Vagina (tissue), 2 donors: ENCODE data around the gene SPAG16. TPM values are rescaled to one million over a fixed set of nuclear protein-coding genes. Genes with fewer than 3 reads are reported as not detected.

Experiments
- DNase-seq, 2 donors: peaks; one replicate each; pipeline ENCODE4 v3.0.0-alpha.2; 2017; ENCODE audit errors: extremely low spot score in 2 of 2
- H3K27ac ChIP-seq: fragments of 200-600 bp; sonication (generic); one replicate; pipeline ENCODE4 v1.5.1; 2019
- H3K27me3 ChIP-seq: fragments of 200-600 bp; sonication (generic); one replicate; pipeline ENCODE4 v1.5.1; 2019
- H3K36me3 ChIP-seq, 2 donors: fragments of 200-600 bp; sonication (generic); one replicate each; pipeline ENCODE4 v1.5.1; 2017 to 2019
- H3K4me1 ChIP-seq: fragments of 200-600 bp; sonication (generic); one replicate; pipeline ENCODE4 v1.5.1; 2019
- H3K4me3 ChIP-seq, 2 donors: fragments of 200-600 bp; sonication (generic); 1 replicate in 1 of 2; 2 replicates in 1 of 2; pipeline ENCODE4 v1.5.1; 2016 to 2019
- H3K9me3 ChIP-seq: fragments of 200-600 bp; sonication (generic); one replicate; pipeline ENCODE4 v1.5.1; 2019
- CTCF ChIP-seq, 3 experiments: fragments of 450-650 bp in 2 of 3; fragments of 200-600 bp in 1 of 3; sonication (generic) in 1 of 3; IDR thresholded peaks; one replicate each; pipeline ENCODE4 v1.5.1; 2017 to 2019; ENCODE audit warnings: antibody characterized with exemption in 3 of 3, mild to moderate bottlenecking in 2 of 3, moderate library complexity in 2 of 3
- POLR2A ChIP-seq, 2 donors: fragments of 450-650 bp; IDR thresholded peaks; one replicate each; pipeline ENCODE4 v1.6.1; 2017; ENCODE audit warnings: antibody characterized with exemption in 2 of 2, mild to moderate bottlenecking in 2 of 2, moderate library complexity in 2 of 2
- POLR2AphosphoS5 ChIP-seq, 2 donors: sonication (generic); formaldehyde crosslinking; IDR thresholded peaks; one replicate each; pipeline ENCODE4 v1.9.0; 2017; ENCODE audit warnings: antibody characterized with exemption in 2 of 2, mild to moderate bottlenecking in 2 of 2, low read depth in 1 of 2; ENCODE audit not compliant: insufficient read depth in 1 of 2
- intact Hi-C: fragments of 100-400 bp; cut with DNase I; formaldehyde crosslinking; loops from one replicate; pipeline ENCODE4 v1.15.1; 2023
- total RNA-seq: library from RNA; depleted of rRNA; stranded (reverse); fragments of >200 nt; gene quantifications from one replicate; pipeline ENCODE4 v1.2.3, GENCODE V29; 2016

The SPAG16 gene
- total RNA-seq, 1 donor from 2014 or later, result 30.2 TPM

- Histone ChIP-seq H3K4me1 (no peaks in the 10 kb centered on the region), H3K27ac (no peak overlapping the region), H3K4me3 (no peak overlapping the region), H3K36me3 (no peaks in the 10 kb centered on the region), H3K27me3 (no peaks in the 10 kb centered on the region), H3K9me3 (no peaks in the 10 kb centered on the region)
- TF ChIP-seq CTCF (IDR thresholded peaks at IDR 0.05) (no peak), POLR2A (IDR thresholded peaks at IDR 0.05) (no peak), POLR2AphosphoS5 (IDR thresholded peaks at IDR 0.05; ENCODE audit: insufficient read depth in 1 of 2, low read depth in 1 of 2) (no peak)
- intact Hi-C loops, result no loop called here
- no peak for DNase-seq
Observed at GRCh38 chr2:213259266-213259665, 25.0 kb upstream of the SPAG16 start.

- intact Hi-C loops, result no loop called here
Observed at GRCh38 chr2:213261237-213261636, 23.0 kb upstream of the SPAG16 start.

GRCh38 chr2:213261715-213262114 lies 22.5 kb upstream of the SPAG16 start:
- Histone ChIP-seq H3K4me1 (no peaks in the 10 kb centered on the region), H3K9me3 (no peaks in the 10 kb centered on the region), H3K36me3 (no peaks in the 10 kb centered on the region), H3K4me3 (no peak overlapping the region), H3K27ac (no peak overlapping the region), H3K27me3 (no peaks in the 10 kb centered on the region)
- TF ChIP-seq CTCF (IDR thresholded peaks at IDR 0.05) (no peak), POLR2A (IDR thresholded peaks at IDR 0.05) (no peak), POLR2AphosphoS5 (IDR thresholded peaks at IDR 0.05; ENCODE audit: insufficient read depth in 1 of 2, low read depth in 1 of 2) (no peak)
- DNase-seq, result no peak
- intact Hi-C loops, result no loop called here

More at GRCh38 chr2:213261237-213261636, 23.0 kb upstream of the SPAG16 start:
- no peak for DNase-seq
- Histone ChIP-seq H3K27ac (no peak overlapping the region), H3K4me1 (no peaks in the 10 kb centered on the region), H3K27me3 (no peaks in the 10 kb centered on the region), H3K9me3 (no peaks in the 10 kb centered on the region), H3K4me3 (no peak overlapping the region), H3K36me3 (no peaks in the 10 kb centered on the region)
- TF ChIP-seq POLR2AphosphoS5 (IDR thresholded peaks at IDR 0.05; ENCODE audit: insufficient read depth in 1 of 2, low read depth in 1 of 2) (no peak), CTCF (IDR thresholded peaks at IDR 0.05) (no peak), POLR2A (IDR thresholded peaks at IDR 0.05) (no peak)

GRCh38 chr2:213265679-213266078 lies 18.6 kb upstream of the SPAG16 start:
- intact Hi-C loops, result no loop called here
- H3K4me3 ChIP-seq, result no peak overlapping the region
- no peak overlapping the region for H3K27ac ChIP-seq
- no peak for DNase-seq
- H3K4me1 ChIP-seq, result no peaks in the 10 kb centered on the region
- H3K9me3 ChIP-seq, result no peaks in the 10 kb centered on the region
- TF ChIP-seq CTCF (IDR thresholded peaks at IDR 0.05) (no peak), POLR2A (IDR thresholded peaks at IDR 0.05) (no peak), POLR2AphosphoS5 (IDR thresholded peaks at IDR 0.05; ENCODE audit: insufficient read depth in 1 of 2, low read depth in 1 of 2) (no peak)
- no peaks in the 10 kb centered on the region for H3K27me3 ChIP-seq
- no peaks in the 10 kb centered on the region for H3K36me3 ChIP-seq

- H3K9me3 ChIP-seq, result no peaks in the 10 kb centered on the region
- TF ChIP-seq CTCF (IDR thresholded peaks at IDR 0.05) (no peak), POLR2AphosphoS5 (IDR thresholded peaks at IDR 0.05; ENCODE audit: insufficient read depth in 1 of 2, low read depth in 1 of 2) (no peak), POLR2A (IDR thresholded peaks at IDR 0.05) (no peak)
- H3K4me1 ChIP-seq, result no peaks in the 10 kb centered on the region
- intact Hi-C loops, result no loop called here
- no peaks in the 10 kb centered on the region for H3K27me3 ChIP-seq
- H3K27ac ChIP-seq, result no peak overlapping the region
- no peaks in the 10 kb centered on the region for H3K36me3 ChIP-seq
- no peak for DNase-seq
- H3K4me3 ChIP-seq, result no peak overlapping the region
Observed at GRCh38 chr2:213266421-213266820, 17.8 kb upstream of the SPAG16 start.
